Measurements from ENCODE around the gene GFER. TPM values are rescaled to one million over a fixed set of nuclear protein-coding genes. Genes with fewer than 3 reads are reported as not detected.

The GFER gene
- total and polyA plus RNA-seq, 2 of the 8 experiments (the other 6 are each of a cell fraction or from before 2014, with no cell fraction given), result 17.7 to 37.9 TPM

- Histone ChIP-seq H3K79me1 (ENCODE audit: low read depth, low read length) (no peaks in the 10 kb centered on the region), H3K4me1 (replicated peaks in 1 of 4; ENCODE audit: control insufficient read depth in 3 of 4, insufficient read depth in 4 of 4, low read length in 3 of 4) (peaks cover 0 to 14% (median 11%) of the 10 kb centered on the region in 4 experiments; a peak in 5 of 7 replicates), H2BK20ac (ENCODE audit: low read length) (peak within 1 kb of the TSS; percentile 80; the same call in 1 of the 2 replicates), H3K4me2 (ENCODE audit: insufficient read depth in 1 of 2, low read depth in 2 of 2, low read length in 2 of 2) (peak within 1 kb of the TSS; percentile 61 to 80), H4K91ac (replicated peaks; ENCODE audit: insufficient read length, low read length) (peak within 1 kb of the TSS; percentile 95), H4K20me1 (replicated peaks in 1 of 2; ENCODE audit: control insufficient read depth in 1 of 2, insufficient read depth in 2 of 2, low read length in 2 of 2) (peaks cover 0 to 9% of the 10 kb centered on the region in 2 experiments), H3K36me3 (ENCODE audit: control insufficient read depth in 2 of 4, insufficient read depth in 4 of 4, low read length in 3 of 4) (no peaks in the 10 kb centered on the region), H3K23me2 (ENCODE audit: low read depth, low read length) (peaks cover 7% of the 10 kb centered on the region; the same call in 1 of the 2 replicates), H2AK5ac (ENCODE audit: low read depth, low read length) (peak within 1 kb of the TSS; percentile 87; the same call in 1 of the 2 replicates), H3K27me3 (replicated peaks in 1 of 4; ENCODE audit: control insufficient read depth in 3 of 4, extremely low read depth in 1 of 4, insufficient read depth in 3 of 4, low read length in 3 of 4) (peaks cover 2 to 30% (median 24%) of the 10 kb centered on the region in 4 experiments), H3K14ac (ENCODE audit: insufficient read length) (no peak within 1 kb of the TSS), H4K8ac (ENCODE audit: extremely low read depth, insufficient read depth, low read length) (peak within 1 kb of the TSS; percentile 40), H4K5ac (ENCODE audit: insufficient read length, low read depth, low read length) (no peak within 1 kb of the TSS), H3K4me3 (ENCODE audit: extremely low read depth in 1 of 4, insufficient read depth in 2 of 4, low read depth in 3 of 4, low read length in 4 of 4) (peak within 1 kb of the TSS; percentile 42 to 66 (median 46)), H2AFZ (ENCODE audit: low read length) (0 out of 2 replicates have a peak within 1 kb of the TSS, but pooled peaks have one; percentile 18), H2BK15ac (ENCODE audit: low read length) (peak within 1 kb of the TSS; percentile 97), H3K56ac (replicated peaks; ENCODE audit: insufficient read length, low read depth, low read length) (no peak within 1 kb of the TSS), H2BK5ac (ENCODE audit: low read depth, low read length) (0 out of 2 replicates have a peak within 1 kb of the TSS, but pooled peaks have one; percentile 66), H3K79me2 (ENCODE audit: control insufficient read depth in 1 of 2, insufficient read depth in 2 of 2, low read length in 2 of 2) (no peaks in the 10 kb centered on the region), H3K23ac (ENCODE audit: insufficient read length) (no peak within 1 kb of the TSS), H3K9ac (replicated peaks in 1 of 4; ENCODE audit: extremely low read depth in 1 of 4, low read depth in 3 of 4, low read length in 3 of 4) (peak within 1 kb of the TSS in 1 of 4 experiments; percentile 2; a peak in 1 of 7 replicates), H3K4ac (replicated peaks; ENCODE audit: insufficient read length, low read depth, low read length) (peak within 1 kb of the TSS; percentile 98), H2BK120ac (replicated peaks; ENCODE audit: low read depth, low read length) (peak within 1 kb of the TSS; percentile 64), H3K18ac (ENCODE audit: extremely low read depth, low read length) (peak within 1 kb of the TSS; percentile 65; the same call in 1 of the 2 replicates), H3K27ac (ENCODE audit: low read depth, low read length) (no peak within 1 kb of the TSS), H2BK12ac (ENCODE audit: low read depth, low read length) (peak within 1 kb of the TSS; percentile 96; the same call in 1 of the 2 replicates), H3K9me3 (ENCODE audit: insufficient read depth in 2 of 2, low read depth in 1 of 2, low read length in 1 of 2) (no peaks in the 10 kb centered on the region)
- ChIA-PET CTCF (ENCODE audit: partially characterized antibody) (interaction anchor here (0.8 to 1.6 kb wide), 5 partner anchors 8 to 64 kb away, joined by 3 to 5 read pairs (median 4); no protein-coding TSS in a partner anchor), POLR2A (ENCODE audit: partially characterized antibody) (interaction anchor here (0.5 to 2.1 kb wide), 5 partner anchors 15 to 435 kb away, joined by 3 to 7 read pairs (median 3); partner anchors contain the start of gene RPS2)
- 25% methylated on average over 11 of the region's 59 CpGs; no CpG with 5 or more reads in 1 of the 2 experiments for WGBS, 2 experiments (ENCODE audit: extremely low coverage in 1 of 2, insufficient coverage in 1 of 2, insufficient read length in 1 of 2, insufficient replicate concordance in 2 of 2, low coverage in 1 of 2, low lambda C conversion rate in 2 of 2, missing lambda C conversion rate in 1 of 2)
- FAIRE-seq (no peak), DNase-seq (ENCODE audit: low read depth in 1 of 2, low spot score in 2 of 2) (no peak)
- no peak for TF ChIP-seq ATF3 (IDR thresholded peaks at IDR 0.05; ENCODE audit: insufficient read depth, low read depth, low read length)
- TF ChIP-seq USF2 (IDR thresholded peaks at IDR 0.05; ENCODE audit: low read length), result no peak
- TF ChIP-seq RAD21 (IDR thresholded peaks at IDR 0.05 in 1 of 2, conservative IDR thresholded peaks at IDR 0.05 in 1 of 2; ENCODE audit: low read depth in 2 of 2, low read length in 2 of 2), result no peak
- TF ChIP-seq TCF12 (IDR thresholded peaks at IDR 0.05; ENCODE audit: low read depth, low read length), result no peak
- no peak for TF ChIP-seq GTF2F1 (IDR thresholded peaks at IDR 0.05; ENCODE audit: borderline replicate concordance, low read depth, low read length)
- TF ChIP-seq SP4 (IDR thresholded peaks at IDR 0.05; ENCODE audit: low read length), result no peak
- no peak for TF ChIP-seq CTCF (IDR thresholded peaks at IDR 0.05; ENCODE audit: control extremely low read depth in 1 of 3, insufficient read depth in 1 of 3, low read depth in 1 of 3, low read length in 3 of 3)
Measured at GRCh38 chr16:2026461-2027023, 42.5 kb downstream of the GFER start, which contains the start of gene NHERF2. TSS of gene NHERF2 (plus strand) at chr16:2026902. CDS start at chr16:2027006, 104 bp downstream.
